ENCODE measurements around the gene LBX2. TPM values are rescaled to one million over a fixed set of nuclear protein-coding genes. Genes with fewer than 3 reads are reported as not detected.

The LBX2 gene
- total RNA-seq, 4 donors from 2014 or later, result 0.79 to 5.6 (median 1.3) TPM

GRCh38 chr2:74515271-74515980 lies 16.0 kb upstream of the LBX2 start:
- no peak for ATAC-seq (ENCODE audit: low FRiP score)
- no peak for DNase-seq (ENCODE audit: low spot score)
- no peak for TF ChIP-seq CTCF (IDR thresholded peaks at IDR 0.05)

GRCh38 chr2:74514368-74515270 lies 15.2 kb upstream of the LBX2 start, which contains the start of gene TLX2:
TLX2 (plus strand) TSS chr2:74514450; CDS start chr2:74514807, 357 bp downstream.
- ATAC-seq (ENCODE audit: low FRiP score) (no peak), DNase-seq (ENCODE audit: low spot score) (no peak)
- no peak for TF ChIP-seq CTCF (IDR thresholded peaks at IDR 0.05)

- ATAC-seq (ENCODE audit: low FRiP score), result no peak
- no peak for DNase-seq (ENCODE audit: low spot score)
- TF ChIP-seq CTCF (IDR thresholded peaks at IDR 0.05), result no peak
Observed at GRCh38 chr2:74513605-74514367, 14.4 kb upstream of the LBX2 start.

- DNase-seq (ENCODE audit: low spot score) (no peak), ATAC-seq (ENCODE audit: low FRiP score) (no peak)
- no peak for TF ChIP-seq CTCF (IDR thresholded peaks at IDR 0.05)
Observed at GRCh38 chr2:74512744-74513604, 13.6 kb upstream of the LBX2 start.

GRCh38 chr2:74511104-74511989 lies 11.9 kb upstream of the LBX2 start:
- DNase-seq (ENCODE audit: low spot score), result no peak
- ATAC-seq (ENCODE audit: low FRiP score), result no peak
- TF ChIP-seq CTCF (IDR thresholded peaks at IDR 0.05), result no peak

Measured in omental fat pad (tissue), 4 donors.